ENCODE measurements around the gene PLXNA4. TPM values are rescaled to one million over a fixed set of nuclear protein-coding genes. Genes with fewer than 3 reads are reported as not detected.

PLXNA4 gene
- total and polyA plus RNA-seq, 8 donors, result 0.15 to 12.8 (median 1.6) TPM

DNA sequence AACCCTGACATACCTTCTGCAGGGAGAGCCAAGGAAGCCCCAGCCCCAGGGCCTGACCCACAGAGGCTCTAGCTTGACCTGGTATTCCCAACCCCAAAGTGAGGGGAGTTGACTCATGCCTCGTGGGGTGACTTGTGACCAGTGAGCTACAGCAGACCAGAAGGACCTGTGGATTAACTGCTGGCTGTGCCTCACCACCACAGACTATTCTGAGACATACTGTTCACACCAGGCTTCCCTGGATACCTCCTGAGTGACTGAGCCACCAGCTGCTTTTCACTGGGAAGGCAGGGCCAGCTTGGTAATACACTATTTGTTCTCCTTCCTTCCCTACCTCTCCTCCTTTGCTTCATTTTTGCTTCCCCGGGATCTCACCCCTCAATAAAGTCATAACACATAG lies 7.3 kb downstream of the PLXNA4 start:
- Histone ChIP-seq H3K27me3 (peaks cover 6 to 75% (median 26%) of the 10 kb centered on the region in 3 donors), H3K4me3 (no peak overlapping the region), H3K9me3 (no peaks in the 10 kb centered on the region), H3K4me1 (no peaks in the 10 kb centered on the region), H3K36me3 (no peaks in the 10 kb centered on the region), H3K27ac (no peak overlapping the region)
- TF ChIP-seq, protein P1, sequence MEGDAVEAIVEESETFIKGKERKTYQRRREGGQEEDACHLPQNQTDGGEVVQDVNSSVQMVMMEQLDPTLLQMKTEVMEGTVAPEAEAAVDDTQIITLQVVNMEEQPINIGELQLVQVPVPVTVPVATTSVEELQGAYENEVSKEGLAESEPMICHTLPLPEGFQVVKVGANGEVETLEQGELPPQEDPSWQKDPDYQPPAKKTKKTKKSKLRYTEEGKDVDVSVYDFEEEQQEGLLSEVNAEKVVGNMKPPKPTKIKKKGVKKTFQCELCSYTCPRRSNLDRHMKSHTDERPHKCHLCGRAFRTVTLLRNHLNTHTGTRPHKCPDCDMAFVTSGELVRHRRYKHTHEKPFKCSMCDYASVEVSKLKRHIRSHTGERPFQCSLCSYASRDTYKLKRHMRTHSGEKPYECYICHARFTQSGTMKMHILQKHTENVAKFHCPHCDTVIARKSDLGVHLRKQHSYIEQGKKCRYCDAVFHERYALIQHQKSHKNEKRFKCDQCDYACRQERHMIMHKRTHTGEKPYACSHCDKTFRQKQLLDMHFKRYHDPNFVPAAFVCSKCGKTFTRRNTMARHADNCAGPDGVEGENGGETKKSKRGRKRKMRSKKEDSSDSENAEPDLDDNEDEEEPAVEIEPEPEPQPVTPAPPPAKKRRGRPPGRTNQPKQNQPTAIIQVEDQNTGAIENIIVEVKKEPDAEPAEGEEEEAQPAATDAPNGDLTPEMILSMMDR (IDR thresholded peaks at IDR 0.05), result no peak
- TF ChIP-seq POLR2A (IDR thresholded peaks at IDR 0.05) (no peak), EP300 (IDR thresholded peaks at IDR 0.05) (no peak), POLR2AphosphoS5 (IDR thresholded peaks at IDR 0.05) (no peak)
- intact Hi-C loops (cut with DNase I; ENCODE audit: low total_unique reads), result no loop called here
- no peak for DNase-seq
- WGBS, 5 donors, result 65 to 82% (median 66%) methylated on average over 2 of the region's 2 CpGs

DNA sequence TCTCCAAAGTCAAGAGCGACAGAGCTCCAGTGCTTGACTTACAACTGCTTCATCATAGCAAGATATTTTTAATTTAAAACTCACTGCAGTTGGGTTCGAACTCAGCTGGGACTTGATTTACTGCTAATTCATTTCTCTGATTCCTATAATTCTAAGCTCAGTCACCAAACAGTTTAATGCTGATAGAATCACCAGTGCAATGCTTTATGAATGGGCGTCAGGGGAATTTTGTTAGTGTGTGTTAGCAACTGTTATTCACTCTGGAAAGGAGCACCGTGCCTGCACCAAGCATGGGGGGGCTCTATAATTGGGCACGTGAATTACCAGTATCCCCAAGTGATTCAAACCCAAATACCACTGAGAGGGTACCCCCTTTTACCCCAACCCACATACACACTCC lies 10.4 kb downstream of the PLXNA4 start:
- H3K27me3 ChIP-seq, result peaks cover 0 to 51% (median 6%) of the 10 kb centered on the region in 3 donors
- H3K4me1 ChIP-seq, result no peaks in the 10 kb centered on the region
- no peak overlapping the region for H3K27ac ChIP-seq
- TF ChIP-seq EP300 (IDR thresholded peaks at IDR 0.05), result no peak
- no peak for TF ChIP-seq POLR2A (IDR thresholded peaks at IDR 0.05)
- TF ChIP-seq, protein P1 (IDR thresholded peaks at IDR 0.05), result no peak
- TF ChIP-seq POLR2AphosphoS5 (IDR thresholded peaks at IDR 0.05), result no peak
- H3K36me3 ChIP-seq, result no peaks in the 10 kb centered on the region
- WGBS, 5 donors, result 78 to 86% (median 82%) methylated on average over 5 of the region's 5 CpGs
- H3K9me3 ChIP-seq, result no peaks in the 10 kb centered on the region
- DNase-seq, result no peak
- no peak overlapping the region for H3K4me3 ChIP-seq
- intact Hi-C loops (cut with DNase I; ENCODE audit: low total_unique reads), result no loop called here

DNA sequence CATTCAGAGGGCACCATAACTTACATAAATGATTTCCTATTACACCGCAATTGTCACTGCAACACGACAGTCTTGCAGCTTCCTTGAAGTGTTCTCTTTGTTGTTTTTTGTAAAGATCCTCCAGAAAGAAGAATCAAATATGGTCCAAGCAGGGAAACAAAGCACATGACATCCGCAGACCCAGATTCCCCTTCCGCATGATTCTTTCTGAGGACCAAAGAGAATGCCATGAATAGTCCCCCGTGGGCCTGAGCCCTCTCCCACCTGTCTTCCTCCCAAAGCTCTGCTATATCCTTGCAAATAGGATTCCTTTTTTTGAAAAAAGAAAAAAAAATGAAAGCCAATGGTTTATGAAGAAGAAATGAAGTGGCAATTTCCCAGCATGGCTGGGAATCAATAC lies 10.8 kb downstream of the PLXNA4 start:
- TF ChIP-seq POLR2A (IDR thresholded peaks at IDR 0.05), result no peak
- no peak for TF ChIP-seq EP300 (IDR thresholded peaks at IDR 0.05)
- TF ChIP-seq POLR2AphosphoS5 (IDR thresholded peaks at IDR 0.05), result no peak
- TF ChIP-seq, protein P1 (IDR thresholded peaks at IDR 0.05), result no peak
- 82 to 90% (median 89%) methylated on average over 5 of the region's 5 CpGs for WGBS, 5 donors
- Histone ChIP-seq H3K36me3 (no peaks in the 10 kb centered on the region), H3K27ac (no peak overlapping the region), H3K4me3 (no peak overlapping the region), H3K9me3 (no peaks in the 10 kb centered on the region), H3K27me3 (peaks cover 0 to 46% (median 9%) of the 10 kb centered on the region in 3 donors), H3K4me1 (no peaks in the 10 kb centered on the region)
- intact Hi-C loops (cut with DNase I; ENCODE audit: low total_unique reads), result no loop called here
- DNase-seq, result no peak

DNA sequence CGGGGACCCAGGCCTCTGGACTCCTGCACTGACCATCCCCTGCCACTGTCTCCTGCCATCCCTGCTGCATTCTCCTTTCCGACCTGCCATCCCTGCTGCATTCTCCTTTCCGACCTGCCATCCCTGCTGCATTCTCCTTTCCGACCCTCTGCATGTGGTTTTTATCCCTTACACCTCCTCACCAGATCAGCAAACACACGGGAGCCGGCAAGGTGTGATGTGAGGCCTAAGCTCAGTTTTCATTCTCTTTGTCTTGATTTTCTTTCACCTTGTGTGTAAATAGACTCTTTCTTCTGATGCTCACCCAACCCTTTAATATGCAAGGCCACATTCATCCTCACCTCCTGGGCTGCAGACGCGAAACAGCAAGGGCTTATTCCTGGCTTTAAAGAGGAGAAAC lies 11.4 kb downstream of the PLXNA4 start:
- H3K4me1 ChIP-seq, result no peaks in the 10 kb centered on the region
- intact Hi-C loops (cut with DNase I; ENCODE audit: low total_unique reads), result no loop called here
- H3K27ac ChIP-seq, result no peak overlapping the region
- H3K4me3 ChIP-seq, result no peak overlapping the region
- no peaks in the 10 kb centered on the region for H3K36me3 ChIP-seq
- WGBS, 5 donors, result 62 to 78% (median 76%) methylated on average over 8 of the region's 8 CpGs
- TF ChIP-seq, protein P1 (IDR thresholded peaks at IDR 0.05), result no peak
- TF ChIP-seq POLR2A (IDR thresholded peaks at IDR 0.05) (no peak), EP300 (IDR thresholded peaks at IDR 0.05) (no peak), POLR2AphosphoS5 (IDR thresholded peaks at IDR 0.05) (no peak)
- peaks cover 0 to 40% (median 9%) of the 10 kb centered on the region in 3 donors for H3K27me3 ChIP-seq
- DNase-seq, result no peak
- no peaks in the 10 kb centered on the region for H3K9me3 ChIP-seq

Measured in stomach (tissue), 9 donors.